ENCODE results near the gene HYI.

GRCh38 chr1:43460988-43461693 lies 7.4 kb upstream of the HYI start:
- TF ChIP-seq POLR2A (IDR thresholded peaks at IDR 0.05; ENCODE audit: control extremely low read depth in 1 of 2, low read depth in 2 of 2, low read length in 2 of 2), result no peak
- TF ChIP-seq CTCF (IDR thresholded peaks at IDR 0.05; ENCODE audit: control extremely low read depth in 1 of 3, insufficient read depth in 1 of 3, low read depth in 1 of 3, low read length in 3 of 3), result no peak
- TF ChIP-seq POLR2AphosphoS5 (IDR thresholded peaks at IDR 0.05; ENCODE audit: low read depth, low read length), result no peak
- no peak for TF ChIP-seq ZNF274 (IDR thresholded peaks at IDR 0.05; ENCODE audit: borderline replicate concordance, extremely low read depth, low read length)
